NOMO-1 treated with DMSO at 0.1 percent for 48 hours (cell line): Measurements from ENCODE around the gene MXD1.
"Not testable (repeated sequence)": the region's sequence is repeated elsewhere in the genome, so short reads cannot be mapped to it uniquely, and the experiment has no call there.

Experiments used
- DNase-seq: peaks from one replicate; lab custom pipeline; 2025; ENCODE audit not compliant: unreplicated experiment; lab: John Stamatoyannopoulos, UW

MXD1 gene

GRCh38 chr2:69914950-69915945 is at the start of gene MXD1:
TSS of gene MXD1 (plus strand) at chr2:69915109. CDS start at chr2:69915331, 222 bp downstream.
- DNase-seq, result no peak

GRCh38 chr2:69888451-69888850 is 26.5 kb upstream of the MXD1 start:
- DNase-seq, result no peak

- DNase-seq, result no peak
These were observed 25.6 kb upstream of the MXD1 start for GRCh38 chr2:69889302-69889701.

- DNase-seq, result no peak
These were observed 24.0 kb upstream of the MXD1 start for GRCh38 chr2:69890881-69891280.

DNA sequence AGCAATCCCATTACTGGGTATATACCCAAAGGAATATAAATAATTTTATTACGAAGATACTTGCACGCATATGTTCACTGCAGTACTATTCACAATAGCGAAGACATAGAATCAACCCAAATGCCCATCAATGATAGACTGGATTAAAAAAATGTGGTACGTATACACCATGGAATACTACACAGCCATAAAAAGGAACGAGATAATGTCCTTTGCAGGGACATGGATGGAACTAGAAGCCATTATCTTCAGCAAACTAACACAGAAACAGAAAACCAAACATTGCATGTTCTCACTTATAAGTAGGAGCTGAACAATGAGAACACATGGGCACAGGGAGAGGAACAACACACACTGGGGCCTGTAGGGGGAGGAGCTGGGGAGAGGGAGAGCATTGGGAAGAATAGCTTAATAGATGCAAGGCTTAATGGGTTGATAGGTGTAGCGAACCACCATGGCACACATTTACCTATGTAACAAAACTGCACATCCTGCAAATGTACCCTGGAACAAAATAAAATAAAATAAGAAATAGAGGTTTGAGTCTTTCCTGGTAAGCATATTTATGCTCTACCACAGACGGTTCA is 22.0 kb upstream of the MXD1 start:
- not testable (repeated sequence) for DNase-seq

GRCh38 chr2:69893684-69894551 is 21.0 kb upstream of the MXD1 start, which contains the start of gene SNRNP27:
TSS of gene SNRNP27 (plus strand) at chr2:69893956. CDS start at chr2:69893985, 29 bp downstream.
- DNase-seq, result peak; percentile 65

- not testable (repeated sequence) for DNase-seq
These were observed 20.2 kb upstream of the MXD1 start for GRCh38 chr2:69894737-69895136.

- DNase-seq, result peak; percentile 97
These were observed 12.5 kb upstream of the MXD1 start for GRCh38 chr2:69902213-69902922.

GRCh38 chr2:69907216-69907615 is 7.7 kb upstream of the MXD1 start:
- no peak for DNase-seq

GRCh38 chr2:69911985-69912563 is 2.8 kb upstream of the MXD1 start:
- peak; percentile 70 for DNase-seq

DNA sequence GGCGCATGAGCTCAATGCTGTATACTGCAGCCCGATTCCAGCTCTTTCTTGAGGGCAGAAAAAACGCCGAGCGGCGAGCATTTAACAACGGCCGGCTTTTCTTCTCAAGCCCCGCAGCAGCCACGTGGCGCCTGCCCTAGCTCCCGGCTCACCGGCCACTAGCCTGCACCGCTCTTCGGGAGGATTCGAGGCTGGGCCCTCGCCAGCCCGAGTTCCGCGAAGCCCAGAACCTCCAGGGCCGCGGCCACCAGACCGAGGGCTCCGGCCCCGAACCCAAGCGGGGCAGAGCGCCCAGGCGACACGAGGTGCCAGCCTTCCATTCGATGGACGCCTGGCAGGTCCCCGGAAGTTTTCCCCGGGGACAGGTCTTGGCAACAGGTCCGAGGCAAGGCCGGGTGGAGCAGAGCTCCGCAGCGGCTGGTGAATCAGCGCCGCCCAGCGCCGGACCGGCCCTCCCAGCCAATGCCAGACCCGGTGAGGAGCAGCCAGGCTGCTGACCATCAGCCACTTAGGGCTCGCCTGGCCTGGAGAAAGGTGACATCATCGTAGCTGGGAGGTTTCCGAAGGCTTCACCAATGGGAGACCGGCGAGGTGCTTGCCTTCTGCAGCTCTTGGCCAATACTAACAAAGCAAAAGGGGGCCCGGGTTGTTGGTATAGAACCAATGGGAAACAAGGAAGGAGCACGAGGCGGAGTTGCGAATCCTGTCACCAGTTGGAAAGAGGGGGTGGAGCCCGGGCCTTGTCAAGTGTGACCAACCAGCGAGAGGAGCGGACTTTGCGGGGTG is 552 bp upstream of the MXD1 start:
- DNase-seq, result peak; percentile 100

DNA sequence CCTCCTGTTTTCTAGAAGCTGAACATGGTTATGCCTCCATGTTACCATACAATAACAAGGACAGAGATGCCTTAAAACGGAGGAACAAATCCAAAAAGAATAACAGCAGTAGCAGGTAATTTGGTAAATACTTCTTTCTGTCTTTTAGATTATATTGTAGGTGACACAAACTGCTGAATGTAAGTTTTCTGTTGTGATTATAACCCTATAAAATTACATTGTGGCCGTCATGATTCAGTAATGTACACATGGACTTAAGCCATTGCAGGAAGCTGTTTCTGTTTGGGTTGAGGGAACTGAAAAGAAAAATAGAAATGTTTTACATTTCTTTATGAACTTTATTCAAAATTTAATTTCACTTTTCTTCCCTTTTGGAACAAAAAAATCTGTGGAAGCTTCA is 1.2 kb downstream of the MXD1 start:
- no peak for DNase-seq

GRCh38 chr2:69917852-69918251 is 2.9 kb downstream of the MXD1 start:
- DNase-seq, result peak; percentile 31

DNA sequence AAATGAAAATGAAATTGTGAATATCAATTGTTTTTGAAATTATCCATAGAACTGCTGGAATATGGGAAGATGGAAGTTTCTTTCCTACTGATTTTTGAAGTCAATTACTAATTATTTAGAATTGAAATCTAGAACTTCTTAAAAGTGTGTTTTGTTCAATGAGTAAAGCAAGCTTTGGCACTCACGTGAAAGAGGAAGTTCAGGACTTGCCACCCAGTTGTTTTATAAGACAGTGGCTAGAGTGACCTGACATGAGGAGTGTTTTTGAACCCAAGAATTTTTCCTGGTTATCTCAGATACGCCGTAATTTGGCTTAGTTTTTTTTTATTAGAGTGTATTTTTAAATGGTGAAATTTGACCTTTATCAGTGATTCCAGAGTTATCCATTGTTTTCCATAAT is 3.5 kb downstream of the MXD1 start:
- peak; percentile 70 for DNase-seq

DNA sequence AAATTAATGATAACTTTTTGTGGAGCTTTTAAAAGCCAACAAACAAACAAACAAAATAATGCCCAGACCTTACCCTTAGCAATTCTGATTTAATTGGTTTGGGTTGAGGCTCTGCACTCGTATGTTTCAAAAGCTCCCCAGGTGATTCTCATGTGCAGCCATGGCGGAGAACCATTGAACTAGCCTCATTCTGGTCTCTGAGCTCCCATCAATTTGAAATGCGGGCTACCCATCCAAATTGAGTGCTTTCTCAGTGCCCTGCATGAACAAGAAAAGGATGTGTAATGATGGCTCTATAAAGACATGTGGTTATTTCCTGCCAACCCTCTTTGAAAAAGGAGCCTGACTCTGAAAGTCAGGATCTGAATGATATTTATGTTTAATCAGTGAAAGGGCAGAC is 8.2 kb downstream of the MXD1 start:
- DNase-seq, result no peak

- peak; percentile 87 for DNase-seq
These were observed 12.1 kb downstream of the MXD1 start for GRCh38 chr2:69926849-69927515.

- peak; percentile 12 for DNase-seq
These were observed 17.1 kb downstream of the MXD1 start for GRCh38 chr2:69931832-69932595.

- no peak for DNase-seq
These were observed 17.6 kb downstream of the MXD1 start for GRCh38 chr2:69932596-69932922.
